Mucosa of descending colon (tissue), 3 donors: ENCODE measurements around the gene TRPM3. TPM values are rescaled to one million over a fixed set of nuclear protein-coding genes. Genes with fewer than 3 reads are reported as not detected.

ENCODE experiments used
- ATAC-seq: fragments of 200-7000 bp; cut with Tn5 transposase; one replicate; pipeline ENCODE4 v1.9.1; 2020; ENCODE audit warnings: mild to moderate bottlenecking, moderate library complexity
- DNase-seq, 3 donors: peaks; one replicate each; pipeline ENCODE4 v3.0.0-alpha.2; 2020
- H3K36me3 ChIP-seq: fragments of 200-600 bp; one replicate; pipeline ENCODE4 v1.8.0; 2021; ENCODE audit warnings: low read depth, mild to moderate bottlenecking
- H3K4me1 ChIP-seq: fragments of 200-600 bp; one replicate; pipeline ENCODE4 v1.8.0; 2021; ENCODE audit warnings: low read depth, mild to moderate bottlenecking
- H3K4me3 ChIP-seq: fragments of 200-600 bp; one replicate; pipeline ENCODE4 v1.8.0; 2021; ENCODE audit warnings: mild to moderate bottlenecking
- H3K9me3 ChIP-seq: fragments of 200-600 bp; one replicate; pipeline ENCODE4 v1.8.0; 2021; ENCODE audit warnings: mild to moderate bottlenecking
- CTCF ChIP-seq: fragments of 200-600 bp; IDR thresholded peaks from one replicate; pipeline ENCODE4 v1.8.0; 2022; ENCODE audit warnings: antibody characterized with exemption, mild to moderate bottlenecking
- intact Hi-C, 2 donors: fragments of 100-400 bp; cut with DNase I in 1 of 2; cut with micrococcal nuclease in 1 of 2; formaldehyde crosslinking; loops; one replicate each; pipeline versions ENCODE4 v1.11.0 to v1.11.1; 2022; cut with DNase I, micrococcal nuclease
- total RNA-seq, 3 donors: library from RNA; stranded (reverse); fragmentation: NEBNext Ultra II Directional in 2 of 3; extraction: Animal tissue kit (Norgen Biotek cat#: 25700) in 2 of 3; gene quantifications; one replicate each; pipeline versions ENCODE4 v1.2.1 to v1.2.4, GENCODE V29; 2021 to 2023
- donor health status: DM: no; HTN: no; CAD: no; lungs with moderate emphysema.
- donor health status: DM: no; HTN: no; CAD: no.
- donor health status: DM: no; HTN: yes; CAD: no.

The TRPM3 gene
- total RNA-seq, 3 donors from 2014 or later, result 0.29 to 0.55 (median 0.51) TPM

- Histone ChIP-seq H3K4me1 (peaks cover 2% of the 10 kb centered on the region), H3K9me3 (no peaks in the 10 kb centered on the region), H3K4me3 (no peak overlapping the region), H3K36me3 (no peaks in the 10 kb centered on the region)
- intact Hi-C loops, result loop anchor here (5.0 to 10.0 kb wide), 3 partner anchors 108 to 250 kb away; no protein-coding TSS in a partner anchor
- ATAC-seq (peak; percentile 75), DNase-seq (peak in 1 of 3 donors; percentile 73)
- TF ChIP-seq CTCF, result no peak
Observed at GRCh38 chr9:70602321-70603019, 519.0 kb downstream of the TRPM3 start.

- no peaks in the 10 kb centered on the region for H3K36me3 ChIP-seq
- DNase-seq (peak; percentile 82 to 88 (median 83)), ATAC-seq (peak; percentile 77)
- intact Hi-C loops, result loop anchor here (5.0 to 10.0 kb wide), 3 partner anchors 106 to 249 kb away; no protein-coding TSS in a partner anchor
- H3K9me3 ChIP-seq, result no peaks in the 10 kb centered on the region
- no peak overlapping the region for H3K4me3 ChIP-seq
- TF ChIP-seq CTCF, result no peak
- H3K4me1 ChIP-seq, result peaks cover 2% of the 10 kb centered on the region
Observed at GRCh38 chr9:70601000-70601951, 520.1 kb downstream of the TRPM3 start.

DNA sequence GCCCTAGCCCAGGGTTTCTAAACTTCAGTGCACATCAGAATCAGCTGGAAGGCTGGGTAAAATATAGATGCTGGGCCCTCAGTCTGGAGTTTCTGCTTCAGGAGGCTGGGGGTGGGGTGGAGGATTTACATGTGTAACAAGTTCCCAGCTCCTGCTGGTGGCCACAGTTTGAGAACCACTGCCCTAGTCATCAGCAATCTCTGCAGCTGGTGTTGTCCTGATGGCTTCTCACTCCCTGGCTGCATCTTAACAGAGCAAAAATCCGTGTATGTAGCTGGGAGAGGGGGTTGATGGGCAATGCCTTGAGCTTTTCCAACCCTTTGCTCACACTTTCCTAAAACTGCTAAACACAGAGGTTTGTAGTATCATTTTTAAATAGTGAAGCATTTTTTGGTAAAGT is 520.9 kb downstream of the TRPM3 start:
- no peak for DNase-seq
- no peak for ATAC-seq
- H3K36me3 ChIP-seq, result no peaks in the 10 kb centered on the region
- no peak for TF ChIP-seq CTCF
- no peak overlapping the region for H3K4me3 ChIP-seq
- peaks cover 2% of the 10 kb centered on the region for H3K4me1 ChIP-seq
- no peaks in the 10 kb centered on the region for H3K9me3 ChIP-seq
- intact Hi-C loops, result loop anchor here (5.0 to 10.0 kb wide), 3 partner anchors 106 to 248 kb away; no protein-coding TSS in a partner anchor

GRCh38 chr9:70597886-70598285 is 523.5 kb downstream of the TRPM3 start:
- intact Hi-C loops, result loop anchor here in 1 of 2 donors (10.0 kb wide), 1 partner anchor 183 kb away; the partner anchor contains the start of gene KLF9
- no peak for ATAC-seq
- H3K9me3 ChIP-seq, result no peaks in the 10 kb centered on the region

More at GRCh38 chr9:70597886-70598285, 523.5 kb downstream of the TRPM3 start:
- Histone ChIP-seq H3K4me3 (no peak overlapping the region), H3K36me3 (no peaks in the 10 kb centered on the region), H3K4me1 (peaks cover 2% of the 10 kb centered on the region)
- no peak for TF ChIP-seq CTCF
- no peak for DNase-seq
